HAP-1 (cell line): Measurements from ENCODE around the gene CDC42EP3.
A peak's percentile ranks its signal among the peaks of the same experiment; 100 is the strongest.

Experiments used
- DNase-seq, 2 experiments: peaks; one replicate each; pipeline ENCODE4 v3.0.0-alpha.2; 2016 to 2020; ENCODE audit warnings: low spot score in 2 of 2
- H3K27me3 ChIP-seq: fragments of 250-450 bp; sonication (Bioruptor Pico); 2 replicates; pipeline ENCODE4 v1.5.1; 2020; ENCODE audit warnings: low read depth, mild to moderate bottlenecking, moderate library complexity
- H3K36me3 ChIP-seq: fragments of 250-450 bp; sonication (Bioruptor Pico); replicated peaks from 2 replicates; pipeline ENCODE4 v1.5.1; 2020; ENCODE audit warnings: mild to moderate bottlenecking
- H3K4me1 ChIP-seq: fragments of 250-450 bp; sonication (Bioruptor Pico); 2 replicates; pipeline ENCODE4 v1.5.1; 2020; ENCODE audit warnings: mild to moderate bottlenecking
- H3K4me3 ChIP-seq: fragments of 250-450 bp; sonication (Bioruptor Pico); 2 replicates; pipeline ENCODE4 v1.5.1; 2020; ENCODE audit warnings: mild to moderate bottlenecking, moderate library complexity
- H3K9me3 ChIP-seq: fragments of 250-450 bp; sonication (Bioruptor Pico); 2 replicates; pipeline ENCODE4 v1.5.1; 2020; ENCODE audit warnings: mild to moderate bottlenecking, moderate library complexity
- in situ Hi-C: fragments of 300-500 bp; cut with MboI; formaldehyde crosslinking; loops from 3 replicates; pipeline ENCODE4 v1.14.3; 2020; ENCODE audit warnings: low sequenced_read_pairs, inconsistent platforms, mixed read lengths

The CDC42EP3 gene

GRCh38 chr2:37656512-37657423 is 14.7 kb downstream of the CDC42EP3 start:
- Histone ChIP-seq H3K27me3 (no peaks in the 10 kb centered on the region), H3K36me3 (no peaks in the 10 kb centered on the region), H3K9me3 (no peaks in the 10 kb centered on the region), H3K4me1 (peaks cover 56% of the 10 kb centered on the region), H3K4me3 (no peak overlapping the region)
- in situ Hi-C loops, result no loop called here
- DNase-seq, result peak; percentile 56 to 85

- Histone ChIP-seq H3K9me3 (no peaks in the 10 kb centered on the region), H3K36me3 (no peaks in the 10 kb centered on the region), H3K4me1 (peaks cover 53% of the 10 kb centered on the region), H3K4me3 (no peak overlapping the region), H3K27me3 (no peaks in the 10 kb centered on the region)
- in situ Hi-C loops, result no loop called here
- DNase-seq, result peak; percentile 78 to 97
Measured at GRCh38 chr2:37654932-37655841, 16.3 kb downstream of the CDC42EP3 start.

GRCh38 chr2:37654419-37654818 is 17.0 kb downstream of the CDC42EP3 start:
- DNase-seq, result peak in 1 of 2 experiments; percentile 22
- H3K27me3 ChIP-seq, result no peaks in the 10 kb centered on the region
- H3K36me3 ChIP-seq, result no peaks in the 10 kb centered on the region
- no peaks in the 10 kb centered on the region for H3K9me3 ChIP-seq
- no peak overlapping the region for H3K4me3 ChIP-seq
- in situ Hi-C loops, result no loop called here
- H3K4me1 ChIP-seq, result peaks cover 46% of the 10 kb centered on the region

GRCh38 chr2:37653805-37654378 is 17.6 kb downstream of the CDC42EP3 start:
- Histone ChIP-seq H3K4me1 (peaks cover 40% of the 10 kb centered on the region), H3K9me3 (no peaks in the 10 kb centered on the region), H3K27me3 (no peaks in the 10 kb centered on the region), H3K36me3 (no peaks in the 10 kb centered on the region), H3K4me3 (no peak overlapping the region)
- peak; percentile 19 to 43 for DNase-seq
- in situ Hi-C loops, result no loop called here

GRCh38 chr2:37653093-37653492 is 18.3 kb downstream of the CDC42EP3 start:
- in situ Hi-C loops, result no loop called here
- H3K4me3 ChIP-seq, result no peak overlapping the region

GRCh38 chr2:37652199-37652640 is 19.2 kb downstream of the CDC42EP3 start:
- peaks cover 4% of the 10 kb centered on the region; the same call in 1 of the 2 replicates for H3K36me3 ChIP-seq

More at GRCh38 chr2:37653093-37653492, 18.3 kb downstream of the CDC42EP3 start:
- no peak for DNase-seq
- H3K9me3 ChIP-seq, result no peaks in the 10 kb centered on the region; the same call in 1 of the 2 replicates
- H3K36me3 ChIP-seq, result peaks cover 1% of the 10 kb centered on the region; the same call in 1 of the 2 replicates
- peaks cover 40% of the 10 kb centered on the region for H3K4me1 ChIP-seq
- no peaks in the 10 kb centered on the region for H3K27me3 ChIP-seq

GRCh38 chr2:37650548-37651093 is 20.8 kb downstream of the CDC42EP3 start:
- no peak overlapping the region for H3K4me3 ChIP-seq
- DNase-seq, result no peak
- H3K4me1 ChIP-seq, result peaks cover 20% of the 10 kb centered on the region
- H3K27me3 ChIP-seq, result no peaks in the 10 kb centered on the region
- H3K36me3 ChIP-seq, result peaks cover 12% of the 10 kb centered on the region
- in situ Hi-C loops, result no loop called here
- no peaks in the 10 kb centered on the region; the same call in 1 of the 2 replicates for H3K9me3 ChIP-seq

More at GRCh38 chr2:37652199-37652640, 19.2 kb downstream of the CDC42EP3 start:
- no peaks in the 10 kb centered on the region for H3K27me3 ChIP-seq
- H3K4me3 ChIP-seq, result no peak overlapping the region
- no peak for DNase-seq
- in situ Hi-C loops, result no loop called here
- H3K9me3 ChIP-seq, result no peaks in the 10 kb centered on the region; the same call in 1 of the 2 replicates
- peaks cover 34% of the 10 kb centered on the region for H3K4me1 ChIP-seq

GRCh38 chr2:37649518-37649917 is 21.9 kb downstream of the CDC42EP3 start:
- Histone ChIP-seq H3K4me1 (peaks cover 12% of the 10 kb centered on the region), H3K36me3 (peaks cover 22% of the 10 kb centered on the region), H3K4me3 (no peak overlapping the region), H3K27me3 (no peaks in the 10 kb centered on the region), H3K9me3 (no peaks in the 10 kb centered on the region; the same call in 1 of the 2 replicates)
- no peak for DNase-seq
- in situ Hi-C loops, result no loop called here

- no peak for DNase-seq
- peaks cover 22% of the 10 kb centered on the region for H3K36me3 ChIP-seq
- no peaks in the 10 kb centered on the region for H3K27me3 ChIP-seq
- in situ Hi-C loops, result no loop called here
- peaks cover 2% of the 10 kb centered on the region; the same call in 1 of the 2 replicates for H3K4me1 ChIP-seq
- no peaks in the 10 kb centered on the region; the same call in 1 of the 2 replicates for H3K9me3 ChIP-seq
- no peak overlapping the region for H3K4me3 ChIP-seq
Measured at GRCh38 chr2:37648331-37649011, 23.0 kb downstream of the CDC42EP3 start.

- in situ Hi-C loops, result no loop called here
- H3K27me3 ChIP-seq, result no peaks in the 10 kb centered on the region
- no peaks in the 10 kb centered on the region; the same call in 1 of the 2 replicates for H3K4me1 ChIP-seq
- peaks cover 26% of the 10 kb centered on the region for H3K36me3 ChIP-seq
- no peak for DNase-seq
- no peaks in the 10 kb centered on the region; the same call in 1 of the 2 replicates for H3K9me3 ChIP-seq
- H3K4me3 ChIP-seq, result no peak overlapping the region
Measured at GRCh38 chr2:37647971-37648330, 23.5 kb downstream of the CDC42EP3 start.

GRCh38 chr2:37645836-37646235 is 25.6 kb downstream of the CDC42EP3 start:
- Histone ChIP-seq H3K4me1 (no peaks in the 10 kb centered on the region), H3K36me3 (peaks cover 27% of the 10 kb centered on the region), H3K9me3 (no peaks in the 10 kb centered on the region; the same call in 1 of the 2 replicates), H3K27me3 (no peaks in the 10 kb centered on the region), H3K4me3 (no peak overlapping the region)
- in situ Hi-C loops, result no loop called here
- DNase-seq, result no peak

- no peaks in the 10 kb centered on the region; the same call in 1 of the 2 replicates for H3K9me3 ChIP-seq
- no peak overlapping the region for H3K4me3 ChIP-seq
- in situ Hi-C loops, result no loop called here
- H3K27me3 ChIP-seq, result no peaks in the 10 kb centered on the region
- H3K36me3 ChIP-seq, result peaks cover 27% of the 10 kb centered on the region
- no peak for DNase-seq
- no peaks in the 10 kb centered on the region for H3K4me1 ChIP-seq
Measured at GRCh38 chr2:37645362-37645761, 26.1 kb downstream of the CDC42EP3 start.
